HepG2 (cell line): ENCODE results near the gene MPP1. TPM values are rescaled to one million over a fixed set of nuclear protein-coding genes. Genes with fewer than 3 reads are reported as not detected.
"Not testable (repeated sequence)": the region's sequence is repeated elsewhere in the genome, so short reads cannot be mapped to it uniquely, and the experiment has no call there.

ENCODE experiments used
- ATAC-seq: fragments of 200-7000 bp; cut with Tn5 transposase; 3 replicates; pipeline ENCODE4 v1.9.1; 2020; ENCODE audit warnings: mild to moderate bottlenecking, moderate library complexity
- BruUV-seq: library from RNA; stranded (reverse); fragments of 400-500 nt; replicated peaks from 2 replicates; lab custom pipeline; 2021; lab: Mats Ljungman, UMichigan
- CTCF ChIA-PET: fragments of 300-600 bp; formaldehyde crosslinking; extraction: SDS; loops from one replicate; lab custom pipeline; 2021; ENCODE audit warnings: low total read pairs, inconsistent platforms, low intra/inter-chr PET ratio; lab: Yijun Ruan, JAX
- POLR2A ChIA-PET: fragments of 350-600 bp; sonication (Branson Sonifier 250); formaldehyde crosslinking; loops from one replicate; lab custom pipeline; 2020; ENCODE audit warnings: antibody characterized with exemption, inconsistent platforms; lab: Yijun Ruan, JAX
- DNase-seq: peaks from one replicate; pipeline ENCODE4 v3.0.0-alpha.2; 2015; ENCODE audit warnings: low spot score
- FAIRE-seq: peaks from 3 replicates; lab custom pipeline; 2011; peaks lifted over from hg19 to GRCh38; lab: Jason Lieb, UNC
- H2AFZ ChIP-seq: one replicate; pipeline ENCODE4 v1.6.1; 2011; ENCODE audit warnings: low read length, inconsistent platforms
- H3K27ac ChIP-seq: fragments of 300-600 bp; 3 replicates; pipeline ENCODE4 v1.8.0; 2011; ENCODE audit warnings: mixed run types, mild to moderate bottlenecking, mixed read lengths, low read length, inconsistent platforms; ENCODE audit not compliant: insufficient read depth; ENCODE audit errors: extremely low read length
- H3K27me3 ChIP-seq, 2 experiments: fragments of 200-600 bp in 1 of 2; 2 replicates in 1 of 2; 3 replicates in 1 of 2; pipeline versions ENCODE4 v1.6.0 to v1.8.0; 2011; ENCODE audit warnings: low read length in 2 of 2, mild to moderate bottlenecking in 2 of 2, moderate library complexity in 2 of 2, inconsistent platforms in 1 of 2; ENCODE audit not compliant: insufficient read depth in 2 of 2, control insufficient read depth in 1 of 2
- H3K36me3 ChIP-seq, 2 experiments: fragments of 200-600 bp in 1 of 2; replicated peaks in 1 of 2; 2 replicates in 1 of 2; 3 replicates in 1 of 2; pipeline versions ENCODE4 v1.5.1 to v1.8.0; 2011; ENCODE audit warnings: low read length in 2 of 2, inconsistent platforms in 1 of 2; ENCODE audit not compliant: insufficient read depth in 2 of 2, control insufficient read depth in 1 of 2
- H3K4me1 ChIP-seq: 2 replicates; pipeline ENCODE4 v1.5.1; 2012; ENCODE audit warnings: low read length, inconsistent platforms; ENCODE audit not compliant: insufficient read depth
- H3K4me2 ChIP-seq: 2 replicates; pipeline ENCODE4 v1.6.0; 2011; ENCODE audit warnings: low read depth, low read length, inconsistent platforms
- H3K4me3 ChIP-seq, 3 experiments: fragments of 200-600 bp in 1 of 3; sonication (generic), shearing (Covaris generic) in 1 of 3; replicated peaks in 1 of 3; 2 replicates each; pipeline ENCODE4 v1.5.1; 2011 to 2016; ENCODE audit warnings: low read length in 3 of 3, inconsistent platforms in 2 of 3, low read depth in 2 of 3, mild to moderate bottlenecking in 2 of 3, control low read depth in 1 of 3, mixed read lengths in 1 of 3; ENCODE audit not compliant: insufficient read depth in 1 of 3
- H3K79me2 ChIP-seq: one replicate; pipeline ENCODE4 v1.6.1; 2011; ENCODE audit warnings: low read length, inconsistent platforms; ENCODE audit not compliant: insufficient read depth
- H3K9ac ChIP-seq: 2 replicates; pipeline ENCODE4 v1.6.0; 2011; ENCODE audit warnings: mild to moderate bottlenecking, low read depth, low read length, inconsistent platforms; ENCODE audit not compliant: insufficient read depth
- H3K9me3 ChIP-seq: 2 replicates; pipeline ENCODE4 v1.5.1; 2012; ENCODE audit warnings: mild to moderate bottlenecking, low read length
- H4K20me1 ChIP-seq: 2 replicates; pipeline ENCODE4 v1.6.0; 2011; ENCODE audit warnings: inconsistent platforms, mild to moderate bottlenecking, low read length, moderate library complexity; ENCODE audit not compliant: insufficient read depth
- BCL6 ChIP-seq: IDR thresholded peaks from 2 replicates; pipeline ENCODE4 v1.6.1; 2016; ENCODE audit warnings: missing genetic modification reagents, missing compliant biosample characterization
- ZNF12 ChIP-seq: sonication (generic); formaldehyde crosslinking; IDR thresholded peaks from 2 replicates; pipeline ENCODE4 v1.5.0; 2020; ENCODE audit warnings: missing genetic modification reagents
- WGBS: methylation state at CpG from one replicate; pipeline ENCODE4 v1.1.6; 2017; ENCODE audit warnings: low lambda C conversion rate; 5-methylcytosine and 5-hydroxymethylcytosine counted together
- in situ Hi-C: cut with HindIII; loops from 2 replicates; pipeline ENCODE4 v1.10.0; 2017; ENCODE audit warnings: low pct_unique_long_range_greater_than_20kb; ENCODE audit not compliant: extremely low pct_ligation_motif_present
- intact Hi-C: fragments of 100-400 bp; cut with micrococcal nuclease; formaldehyde crosslinking; loops from one replicate; pipeline ENCODE4 v1.10.0; 2022; ENCODE audit not compliant: unreplicated experiment
- polyA plus RNA-seq, 8 experiments: library from polyadenylated mRNA; depleted of rRNA in 3 of 8; stranded (reverse) in 7 of 8; unstranded in 1 of 8; fragments of >200 nt; fragmentation: Illumina TruSeq in 4 of 8; extraction: Trizol in 4 of 8; gene quantifications; 2 replicates each; pipeline versions ENCODE4 v1.2.1 to v1.2.3, GENCODE V29; 2011 to 2016; ENCODE audit warnings: low read depth in 4 of 8, missing spikeins in 1 of 8, mixed read lengths in 1 of 8; ENCODE audit not compliant: insufficient read depth in 1 of 8
- total RNA-seq, 5 experiments: library from RNA; depleted of rRNA; stranded (reverse); fragments of >200 nt; fragmentation: Illumina TruSeq; extraction: Trizol; gene quantifications; 2 replicates each; pipeline ENCODE4 v1.2.3, GENCODE V29; 2016; ENCODE audit warnings: low read depth in 1 of 5
- TF ChIP-seq, protein P1 (sequence below): sonication (generic); formaldehyde crosslinking; IDR thresholded peaks from 2 replicates; pipeline ENCODE4 v1.5.1; 2020; ENCODE audit warnings: missing genetic modification reagents, mild to moderate bottlenecking, borderline replicate concordance
- TF ChIP-seq, protein P2 (sequence below): sonication (generic); formaldehyde crosslinking; IDR thresholded peaks from 2 replicates; pipeline ENCODE4 v1.5.0; 2020; ENCODE audit warnings: missing genetic modification reagents

The MPP1 gene
- total and polyA plus RNA-seq, 2 of the 13 experiments (the other 11 are each of a cell fraction or from before 2014, with no cell fraction given): 7.8 to 8.1 TPM

DNA sequence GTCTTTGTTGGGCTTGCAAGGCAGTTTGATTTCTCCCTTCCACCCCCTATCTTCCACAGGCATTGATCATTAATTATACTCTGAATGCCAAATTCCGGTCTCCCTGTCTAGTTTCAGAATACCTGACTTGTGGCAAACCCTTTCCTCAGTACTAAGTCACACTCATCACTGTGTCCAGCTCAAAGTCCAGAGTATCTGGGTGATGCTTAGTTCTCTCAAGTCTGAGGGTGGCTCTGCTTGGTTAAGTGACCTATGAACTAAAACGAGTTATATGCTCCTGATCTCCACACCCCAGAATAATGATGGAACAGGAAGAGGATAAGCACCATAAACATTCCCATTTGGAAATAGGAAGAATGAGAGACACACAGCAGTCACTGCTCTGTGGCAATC, 22.7 kb upstream of the MPP1 start:
- H3K4me3 ChIP-seq: no peak overlapping the region
- H3K4me1 ChIP-seq: no peaks in the 10 kb centered on the region
- no peak for TF ChIP-seq BCL6 (CRISPR knock-in tag)
- TF ChIP-seq, protein P1, sequence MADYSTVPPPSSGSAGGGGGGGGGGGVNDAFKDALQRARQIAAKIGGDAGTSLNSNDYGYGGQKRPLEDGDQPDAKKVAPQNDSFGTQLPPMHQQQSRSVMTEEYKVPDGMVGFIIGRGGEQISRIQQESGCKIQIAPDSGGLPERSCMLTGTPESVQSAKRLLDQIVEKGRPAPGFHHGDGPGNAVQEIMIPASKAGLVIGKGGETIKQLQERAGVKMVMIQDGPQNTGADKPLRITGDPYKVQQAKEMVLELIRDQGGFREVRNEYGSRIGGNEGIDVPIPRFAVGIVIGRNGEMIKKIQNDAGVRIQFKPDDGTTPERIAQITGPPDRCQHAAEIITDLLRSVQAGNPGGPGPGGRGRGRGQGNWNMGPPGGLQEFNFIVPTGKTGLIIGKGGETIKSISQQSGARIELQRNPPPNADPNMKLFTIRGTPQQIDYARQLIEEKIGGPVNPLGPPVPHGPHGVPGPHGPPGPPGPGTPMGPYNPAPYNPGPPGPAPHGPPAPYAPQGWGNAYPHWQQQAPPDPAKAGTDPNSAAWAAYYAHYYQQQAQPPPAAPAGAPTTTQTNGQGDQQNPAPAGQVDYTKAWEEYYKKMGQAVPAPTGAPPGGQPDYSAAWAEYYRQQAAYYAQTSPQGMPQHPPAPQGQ (CRISPR knock-in tag): no peak
- ChIA-PET CTCF (no interaction called here), POLR2A (no interaction called here)
- no peak overlapping the region for H2AFZ ChIP-seq
- FAIRE-seq (no peak), DNase-seq (no peak), ATAC-seq (no peak)
- H3K27me3 ChIP-seq: no peaks in the 10 kb centered on the region
- no peak overlapping the region for H3K9ac ChIP-seq
- no peak overlapping the region for H3K4me2 ChIP-seq
- no TSS peak for BruUV-seq
- no peaks in the 10 kb centered on the region for H3K79me2 ChIP-seq
- WGBS: 19% methylated on average over 2 of the region's 2 CpGs
- H3K27ac ChIP-seq: no peak overlapping the region
- H4K20me1 ChIP-seq: no peaks in the 10 kb centered on the region
- in situ Hi-C loops: loop anchor here (25.0 kb wide), 1 partner anchor 241 kb away; the partner anchor contains the start of gene CTAG1A
- intact Hi-C loops: no loop called here
- H3K9me3 ChIP-seq: no peaks in the 10 kb centered on the region
- H3K36me3 ChIP-seq: no peaks in the 10 kb centered on the region

DNA sequence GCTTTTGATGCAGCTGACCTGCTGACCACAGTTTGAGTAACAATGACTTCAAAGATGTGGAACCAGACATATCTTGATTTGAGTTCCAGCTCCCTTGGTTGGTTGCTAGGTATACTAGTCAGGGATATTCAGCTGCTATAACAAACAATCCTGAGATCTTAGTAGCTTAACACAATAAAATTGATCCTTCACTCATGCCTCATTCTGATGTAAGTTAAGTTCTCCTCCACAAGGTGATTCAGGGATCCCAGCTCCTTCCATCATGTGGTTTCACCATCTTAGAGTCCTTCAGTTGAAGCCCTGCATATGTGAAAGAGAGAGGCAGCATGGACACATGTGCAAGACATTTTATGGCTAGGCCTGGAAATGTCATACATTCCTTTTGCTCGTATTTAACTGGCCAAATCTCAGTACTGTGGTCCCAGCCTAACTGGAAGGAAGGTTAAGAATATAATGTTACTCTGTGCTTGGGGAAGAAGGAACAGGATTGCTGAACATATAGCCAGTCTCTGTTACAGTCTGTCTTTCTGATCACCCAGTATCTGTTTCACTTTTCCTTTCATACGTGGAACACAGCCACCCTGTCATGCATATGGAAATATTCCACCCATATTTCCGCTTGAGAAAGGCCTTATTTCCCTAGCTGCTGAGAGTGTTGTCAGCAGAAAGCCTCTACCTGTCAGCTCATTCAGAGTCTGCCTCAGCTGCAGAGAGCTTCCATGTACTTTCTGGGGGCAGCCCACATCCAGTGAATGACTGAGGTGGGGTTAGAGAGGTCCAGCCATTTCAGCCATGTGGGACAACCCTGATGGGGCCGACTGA, 22.1 kb upstream of the MPP1 start:
- Histone ChIP-seq H4K20me1 (no peaks in the 10 kb centered on the region), H3K4me3 (no peak overlapping the region), H3K9me3 (no peaks in the 10 kb centered on the region), H3K4me1 (no peaks in the 10 kb centered on the region), H3K27ac (no peak overlapping the region), H3K36me3 (no peaks in the 10 kb centered on the region), H2AFZ (no peak overlapping the region), H3K79me2 (no peaks in the 10 kb centered on the region), H3K9ac (no peak overlapping the region), H3K4me2 (no peak overlapping the region), H3K27me3 (no peaks in the 10 kb centered on the region)
- no peak for ATAC-seq
- in situ Hi-C loops: loop anchor here (25.0 kb wide), 1 partner anchor 240 kb away; the partner anchor contains the start of gene CTAG1A
- POLR2A ChIA-PET: no interaction called here
- DNase-seq: no peak
- no TSS peak for BruUV-seq
- 52% methylated on average over 3 of the region's 4 CpGs for WGBS
- no peak for FAIRE-seq
- 0 out of 2 replicates have a peak, but pooled peaks have one; percentile 36 for TF ChIP-seq ZNF12 (CRISPR knock-in tag)
- TF ChIP-seq, protein P2, sequence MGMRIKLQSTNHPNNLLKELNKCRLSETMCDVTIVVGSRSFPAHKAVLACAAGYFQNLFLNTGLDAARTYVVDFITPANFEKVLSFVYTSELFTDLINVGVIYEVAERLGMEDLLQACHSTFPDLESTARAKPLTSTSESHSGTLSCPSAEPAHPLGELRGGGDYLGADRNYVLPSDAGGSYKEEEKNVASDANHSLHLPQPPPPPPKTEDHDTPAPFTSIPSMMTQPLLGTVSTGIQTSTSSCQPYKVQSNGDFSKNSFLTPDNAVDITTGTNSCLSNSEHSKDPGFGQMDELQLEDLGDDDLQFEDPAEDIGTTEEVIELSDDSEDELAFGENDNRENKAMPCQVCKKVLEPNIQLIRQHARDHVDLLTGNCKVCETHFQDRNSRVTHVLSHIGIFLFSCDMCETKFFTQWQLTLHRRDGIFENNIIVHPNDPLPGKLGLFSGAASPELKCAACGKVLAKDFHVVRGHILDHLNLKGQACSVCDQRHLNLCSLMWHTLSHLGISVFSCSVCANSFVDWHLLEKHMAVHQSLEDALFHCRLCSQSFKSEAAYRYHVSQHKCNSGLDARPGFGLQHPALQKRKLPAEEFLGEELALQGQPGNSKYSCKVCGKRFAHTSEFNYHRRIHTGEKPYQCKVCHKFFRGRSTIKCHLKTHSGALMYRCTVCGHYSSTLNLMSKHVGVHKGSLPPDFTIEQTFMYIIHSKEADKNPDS: no peak
- CTCF ChIA-PET: no interaction called here
- intact Hi-C loops: no loop called here

DNA sequence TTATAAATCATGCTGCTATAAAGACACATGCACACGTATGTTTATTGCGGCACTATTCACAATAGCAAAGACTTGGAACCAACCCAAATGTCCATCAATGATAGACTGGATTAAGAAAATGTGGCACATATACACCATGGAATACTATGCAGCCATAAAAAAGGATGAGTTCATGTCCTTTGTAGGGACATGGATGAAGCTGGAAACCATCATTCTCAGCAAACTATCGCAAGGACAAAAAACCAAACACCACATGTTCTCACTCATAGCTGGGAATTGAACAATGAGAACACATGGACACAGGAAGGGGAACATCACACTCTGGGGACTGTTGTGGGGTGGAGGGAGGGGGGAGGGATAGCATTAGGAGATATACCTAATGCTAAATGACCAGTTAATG, 20.3 kb upstream of the MPP1 start:
- POLR2A ChIA-PET, H3K4me2 ChIP-seq, H3K27me3 ChIP-seq, CTCF ChIA-PET, BruUV-seq, H3K27ac ChIP-seq, H3K4me1 ChIP-seq, H3K36me3 ChIP-seq, H2AFZ ChIP-seq, DNase-seq, H4K20me1 ChIP-seq, H3K79me2 ChIP-seq, H3K4me3 ChIP-seq, H3K9ac ChIP-seq, H3K9me3 ChIP-seq, FAIRE-seq, ATAC-seq, intact Hi-C loops: not testable (repeated sequence)
- in situ Hi-C loops: loop anchor here (25.0 kb wide), 1 partner anchor 238 kb away; the partner anchor contains the start of gene CTAG1A
- 86% methylated on average over 1 of the region's 3 CpGs for whole genome bisulfite sequencing
